Measurements from ENCODE around the gene METTL6. TPM values are rescaled to one million over a fixed set of nuclear protein-coding genes. Genes with fewer than 3 reads are reported as not detected.

Gene METTL6
- total and polyA plus RNA-seq, 10 of the 15 experiments (the other 5 are each of a cell fraction or from before 2014, with no cell fraction given): 13.8 to 29.6 (median 20.8) TPM

DNA sequence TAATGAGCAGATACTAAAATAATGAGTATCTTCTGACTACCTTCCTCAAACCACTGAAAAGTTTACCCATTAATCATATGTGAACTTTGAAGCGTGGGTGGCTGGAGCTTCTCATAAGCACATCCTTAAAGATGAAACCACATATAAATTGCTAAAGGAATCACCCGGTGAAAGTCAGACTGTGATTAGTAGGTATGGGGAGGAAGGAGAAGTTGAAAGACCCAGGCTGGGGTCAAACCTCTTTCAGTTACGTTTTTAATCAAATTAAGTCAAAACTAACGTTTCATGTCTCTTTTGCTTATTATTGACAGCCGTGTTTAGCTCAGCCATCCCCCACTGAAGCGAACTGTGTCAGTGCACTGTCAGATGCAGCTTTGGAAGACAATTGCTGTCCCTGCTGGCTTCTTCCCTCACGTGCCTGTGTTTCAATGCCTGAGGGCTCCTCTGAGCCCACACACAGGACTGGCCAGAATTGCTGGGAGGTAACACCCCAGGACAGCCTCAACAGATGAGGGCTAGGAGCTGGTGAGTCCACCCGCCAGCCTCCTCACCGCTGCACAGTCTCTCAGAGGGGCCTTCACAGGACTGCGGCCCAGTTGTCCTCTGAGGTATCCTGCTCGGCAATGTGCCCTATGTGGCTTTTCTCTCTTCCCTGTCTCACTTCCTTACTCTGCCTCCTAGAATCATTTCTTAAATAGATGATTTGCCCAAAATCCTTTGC is 65.7 kb downstream of the METTL6 start (continued):
- TF ChIP-seq, protein P1, sequence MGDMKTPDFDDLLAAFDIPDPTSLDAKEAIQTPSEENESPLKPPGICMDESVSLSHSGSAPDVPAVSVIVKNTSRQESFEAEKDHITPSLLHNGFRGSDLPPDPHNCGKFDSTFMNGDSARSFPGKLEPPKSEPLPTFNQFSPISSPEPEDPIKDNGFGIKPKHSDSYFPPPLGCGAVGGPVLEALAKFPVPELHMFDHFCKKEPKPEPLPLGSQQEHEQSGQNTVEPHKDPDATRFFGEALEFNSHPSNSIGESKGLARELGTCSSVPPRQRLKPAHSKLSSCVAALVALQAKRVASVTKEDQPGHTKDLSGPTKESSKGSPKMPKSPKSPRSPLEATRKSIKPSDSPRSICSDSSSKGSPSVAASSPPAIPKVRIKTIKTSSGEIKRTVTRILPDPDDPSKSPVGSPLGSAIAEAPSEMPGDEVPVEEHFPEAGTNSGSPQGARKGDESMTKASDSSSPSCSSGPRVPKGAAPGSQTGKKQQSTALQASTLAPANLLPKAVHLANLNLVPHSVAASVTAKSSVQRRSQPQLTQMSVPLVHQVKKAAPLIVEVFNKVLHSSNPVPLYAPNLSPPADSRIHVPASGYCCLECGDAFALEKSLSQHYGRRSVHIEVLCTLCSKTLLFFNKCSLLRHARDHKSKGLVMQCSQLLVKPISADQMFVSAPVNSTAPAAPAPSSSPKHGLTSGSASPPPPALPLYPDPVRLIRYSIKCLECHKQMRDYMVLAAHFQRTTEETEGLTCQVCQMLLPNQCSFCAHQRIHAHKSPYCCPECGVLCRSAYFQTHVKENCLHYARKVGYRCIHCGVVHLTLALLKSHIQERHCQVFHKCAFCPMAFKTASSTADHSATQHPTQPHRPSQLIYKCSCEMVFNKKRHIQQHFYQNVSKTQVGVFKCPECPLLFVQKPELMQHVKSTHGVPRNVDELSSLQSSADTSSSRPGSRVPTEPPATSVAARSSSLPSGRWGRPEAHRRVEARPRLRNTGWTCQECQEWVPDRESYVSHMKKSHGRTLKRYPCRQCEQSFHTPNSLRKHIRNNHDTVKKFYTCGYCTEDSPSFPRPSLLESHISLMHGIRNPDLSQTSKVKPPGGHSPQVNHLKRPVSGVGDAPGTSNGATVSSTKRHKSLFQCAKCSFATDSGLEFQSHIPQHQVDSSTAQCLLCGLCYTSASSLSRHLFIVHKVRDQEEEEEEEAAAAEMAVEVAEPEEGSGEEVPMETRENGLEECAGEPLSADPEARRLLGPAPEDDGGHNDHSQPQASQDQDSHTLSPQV (IDR thresholded peaks at IDR 0.05): no peak
- TF ChIP-seq MEF2A (IDR thresholded peaks at IDR 0.05; ENCODE audit: insufficient read depth, low read depth, low read length) (peak; percentile 93), BHLHE40 (IDR thresholded peaks at IDR 0.05; ENCODE audit: borderline replicate concordance in 1 of 2, low read depth in 2 of 2, low read length in 1 of 2) (peak; percentile 98 to 99), ATF7 (IDR thresholded peaks at IDR 0.05; ENCODE audit: low read depth) (peak; percentile 96), CHD4 (IDR thresholded peaks at IDR 0.05) (no peak), SRF (IDR thresholded peaks at IDR 0.05; ENCODE audit: low read depth in 2 of 2, low read length in 2 of 2) (no peak), SMC3 (IDR thresholded peaks at IDR 0.05; ENCODE audit: borderline replicate concordance, low read length) (peak; percentile 11; the same call in 1 of the 2 replicates), LARP7 (IDR thresholded peaks at IDR 0.05) (peak; percentile 68), GABPA (IDR thresholded peaks at IDR 0.05; ENCODE audit: low read depth) (peak; percentile 77), CBX3 (IDR thresholded peaks at IDR 0.05; ENCODE audit: borderline replicate concordance, low read depth) (no peak), ZBED1 (IDR thresholded peaks at IDR 0.05; ENCODE audit: borderline replicate concordance) (peak; percentile 99)
- TF ChIP-seq, protein P2, sequence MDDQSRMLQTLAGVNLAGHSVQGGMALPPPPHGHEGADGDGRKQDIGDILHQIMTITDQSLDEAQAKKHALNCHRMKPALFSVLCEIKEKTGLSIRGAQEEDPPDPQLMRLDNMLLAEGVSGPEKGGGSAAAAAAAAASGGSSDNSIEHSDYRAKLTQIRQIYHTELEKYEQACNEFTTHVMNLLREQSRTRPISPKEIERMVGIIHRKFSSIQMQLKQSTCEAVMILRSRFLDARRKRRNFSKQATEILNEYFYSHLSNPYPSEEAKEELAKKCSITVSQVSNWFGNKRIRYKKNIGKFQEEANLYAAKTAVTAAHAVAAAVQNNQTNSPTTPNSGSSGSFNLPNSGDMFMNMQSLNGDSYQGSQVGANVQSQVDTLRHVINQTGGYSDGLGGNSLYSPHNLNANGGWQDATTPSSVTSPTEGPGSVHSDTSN (IDR thresholded peaks at IDR 0.05; ENCODE audit: insufficient replicate concordance, low read depth, low read length): peak; percentile 79
- TF ChIP-seq, protein P3, sequence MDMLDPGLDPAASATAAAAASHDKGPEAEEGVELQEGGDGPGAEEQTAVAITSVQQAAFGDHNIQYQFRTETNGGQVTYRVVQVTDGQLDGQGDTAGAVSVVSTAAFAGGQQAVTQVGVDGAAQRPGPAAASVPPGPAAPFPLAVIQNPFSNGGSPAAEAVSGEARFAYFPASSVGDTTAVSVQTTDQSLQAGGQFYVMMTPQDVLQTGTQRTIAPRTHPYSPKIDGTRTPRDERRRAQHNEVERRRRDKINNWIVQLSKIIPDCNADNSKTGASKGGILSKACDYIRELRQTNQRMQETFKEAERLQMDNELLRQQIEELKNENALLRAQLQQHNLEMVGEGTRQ (IDR thresholded peaks at IDR 0.05; ENCODE audit: borderline replicate concordance, low read depth, low read length): no peak; the same call in 1 of the 2 replicates
- TF ChIP-seq, protein P4, sequence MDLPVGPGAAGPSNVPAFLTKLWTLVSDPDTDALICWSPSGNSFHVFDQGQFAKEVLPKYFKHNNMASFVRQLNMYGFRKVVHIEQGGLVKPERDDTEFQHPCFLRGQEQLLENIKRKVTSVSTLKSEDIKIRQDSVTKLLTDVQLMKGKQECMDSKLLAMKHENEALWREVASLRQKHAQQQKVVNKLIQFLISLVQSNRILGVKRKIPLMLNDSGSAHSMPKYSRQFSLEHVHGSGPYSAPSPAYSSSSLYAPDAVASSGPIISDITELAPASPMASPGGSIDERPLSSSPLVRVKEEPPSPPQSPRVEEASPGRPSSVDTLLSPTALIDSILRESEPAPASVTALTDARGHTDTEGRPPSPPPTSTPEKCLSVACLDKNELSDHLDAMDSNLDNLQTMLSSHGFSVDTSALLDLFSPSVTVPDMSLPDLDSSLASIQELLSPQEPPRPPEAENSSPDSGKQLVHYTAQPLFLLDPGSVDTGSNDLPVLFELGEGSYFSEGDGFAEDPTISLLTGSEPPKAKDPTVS (IDR thresholded peaks at IDR 0.05; ENCODE audit: low read depth, low read length): no peak
- TF ChIP-seq, protein P5, sequence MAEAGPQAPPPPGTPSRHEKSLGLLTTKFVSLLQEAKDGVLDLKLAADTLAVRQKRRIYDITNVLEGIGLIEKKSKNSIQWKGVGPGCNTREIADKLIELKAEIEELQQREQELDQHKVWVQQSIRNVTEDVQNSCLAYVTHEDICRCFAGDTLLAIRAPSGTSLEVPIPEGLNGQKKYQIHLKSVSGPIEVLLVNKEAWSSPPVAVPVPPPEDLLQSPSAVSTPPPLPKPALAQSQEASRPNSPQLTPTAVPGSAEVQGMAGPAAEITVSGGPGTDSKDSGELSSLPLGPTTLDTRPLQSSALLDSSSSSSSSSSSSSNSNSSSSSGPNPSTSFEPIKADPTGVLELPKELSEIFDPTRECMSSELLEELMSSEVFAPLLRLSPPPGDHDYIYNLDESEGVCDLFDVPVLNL (IDR thresholded peaks at IDR 0.05; ENCODE audit: low read depth, low read length): no peak
